ELF-1 (cell line): ENCODE data around the gene TGFBR2.
"Not testable (repeated sequence)": the region's sequence is repeated elsewhere in the genome, so short reads cannot be mapped to it uniquely, and the experiment has no call there.

Experiments used
- DNase-seq: peaks from one replicate; pipeline ENCODE4 v3.0.0-alpha.2; 2016; ENCODE audit warnings: low read depth, low spot score

TGFBR2 gene

DNA sequence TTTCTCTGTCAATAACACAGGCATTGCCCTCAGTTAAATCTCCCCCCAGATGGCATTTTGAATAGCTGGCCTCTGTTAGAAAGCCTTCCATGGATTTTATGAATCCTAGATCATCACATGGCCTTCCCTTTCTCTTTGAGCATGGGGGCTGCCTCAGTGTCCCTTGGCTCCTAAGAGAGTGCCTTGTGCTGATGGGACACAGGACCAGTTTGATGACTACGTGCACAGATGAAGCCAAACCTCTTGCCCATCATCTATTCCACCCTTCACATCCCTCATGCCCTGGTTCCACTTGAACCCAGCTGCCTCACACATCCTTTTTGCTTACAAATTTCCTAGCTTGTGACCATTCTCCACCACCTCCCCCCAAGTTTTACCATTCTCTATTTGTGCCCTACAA is 12.9 kb downstream of the TGFBR2 start:
- no peak for DNase-seq

- DNase-seq, result no peak
These were observed 14.3 kb downstream of the TGFBR2 start for GRCh38 chr3:30620402-30621360.

GRCh38 chr3:30621576-30621975 is 15.2 kb downstream of the TGFBR2 start:
- no peak for DNase-seq

DNA sequence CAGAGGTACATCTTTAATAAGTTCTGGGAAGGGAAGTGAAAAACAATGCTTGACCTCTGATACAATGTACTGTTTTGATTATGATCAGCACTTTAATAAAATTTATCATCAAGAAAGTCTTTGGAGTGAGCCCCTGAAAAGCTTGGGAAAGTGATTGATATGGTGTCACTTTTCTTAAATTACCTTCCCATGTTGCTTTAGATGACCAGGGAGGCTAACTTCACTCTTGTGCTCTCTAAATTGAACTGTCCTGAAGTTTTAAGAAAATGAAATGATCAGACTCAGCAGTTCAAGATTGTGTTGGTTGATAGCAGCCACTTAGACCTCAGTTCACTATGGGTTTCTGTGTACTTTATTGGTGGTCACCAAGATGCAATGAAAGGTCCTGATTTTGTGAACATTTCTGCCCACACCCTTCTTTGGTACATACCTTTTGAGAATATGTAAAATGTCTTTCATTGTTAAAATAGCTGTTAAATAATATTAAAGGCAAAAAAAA is 15.7 kb downstream of the TGFBR2 start:
- DNase-seq, result no peak

DNA sequence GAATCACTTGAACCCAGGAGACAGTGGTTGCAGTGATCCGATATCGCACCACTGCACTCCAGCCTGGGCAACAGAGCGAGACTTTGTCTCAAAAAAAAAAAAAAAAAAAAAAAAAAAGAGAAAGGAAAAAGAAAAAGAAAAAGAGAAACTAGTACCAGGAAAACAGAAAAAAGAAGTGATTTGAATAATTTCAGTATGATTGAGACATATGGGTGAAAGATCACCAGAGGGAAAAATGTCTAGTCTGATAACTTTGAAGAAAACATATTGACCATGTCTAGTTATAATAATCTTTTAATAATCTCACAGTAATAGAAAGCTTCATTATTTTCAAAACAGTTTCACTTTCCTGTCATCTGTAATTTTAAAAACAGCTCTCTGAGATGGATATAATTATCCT is 16.4 kb downstream of the TGFBR2 start:
- DNase-seq, result no peak

DNA sequence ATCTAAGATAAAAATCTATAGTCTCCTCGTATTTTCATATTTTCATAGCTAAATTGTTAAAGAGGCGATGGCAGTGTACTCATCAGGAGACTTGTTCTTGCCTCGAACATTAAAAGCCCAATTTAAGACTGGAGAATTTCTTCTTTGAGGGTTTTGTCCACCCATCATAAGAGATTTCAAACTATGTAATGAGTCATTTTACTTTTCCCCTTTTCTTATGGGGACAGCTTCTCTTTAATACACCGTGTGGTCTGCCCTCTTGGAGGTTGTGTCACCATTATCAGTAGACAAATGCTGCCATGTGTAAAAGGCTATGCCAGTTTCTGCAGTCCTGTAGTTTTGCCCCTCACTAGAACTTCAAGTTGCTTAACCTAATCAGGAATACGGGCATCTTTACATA is 16.9 kb downstream of the TGFBR2 start:
- no peak for DNase-seq

GRCh38 chr3:30624480-30624879 is 18.1 kb downstream of the TGFBR2 start:
- DNase-seq, result not testable (repeated sequence)

GRCh38 chr3:30625541-30626438 is 19.4 kb downstream of the TGFBR2 start:
- DNase-seq, result no peak

DNA sequence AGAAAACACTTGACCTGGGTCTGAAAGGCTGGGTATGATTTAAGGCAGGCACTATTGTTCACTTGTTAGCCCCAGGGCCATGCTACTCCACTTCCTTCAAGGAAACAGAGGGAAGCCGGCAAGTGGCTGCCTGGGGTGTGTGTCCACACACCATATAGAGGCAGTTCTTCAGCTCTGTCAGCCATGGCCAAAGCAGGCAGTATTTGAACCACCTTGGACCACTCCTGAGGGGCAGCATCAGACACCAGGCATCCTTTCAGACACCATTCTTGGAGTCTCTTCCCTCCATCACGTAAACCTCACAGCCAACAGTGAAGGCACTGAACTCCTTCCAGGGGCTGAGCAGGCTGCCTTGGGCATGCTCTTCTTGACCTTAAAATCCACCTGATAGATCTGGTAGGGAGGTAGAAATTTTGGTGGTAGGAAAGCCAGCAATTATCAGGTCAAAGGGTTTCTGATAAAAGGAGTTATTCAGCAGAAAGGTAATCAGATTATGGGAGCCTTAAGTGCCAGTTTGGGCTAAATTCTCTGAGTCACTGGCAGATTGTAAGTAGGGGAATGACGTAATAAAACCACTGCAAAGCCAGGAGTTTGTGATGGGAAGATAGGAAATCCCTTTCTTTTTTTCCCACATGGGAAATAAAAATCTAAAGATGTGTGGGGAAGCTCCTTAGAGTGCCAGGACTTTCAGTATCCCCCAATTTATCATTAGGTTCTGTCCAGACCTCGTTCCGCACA is 20.2 kb downstream of the TGFBR2 start:
- DNase-seq, result peak; percentile 43

- peak; percentile 11 for DNase-seq
These were observed 22.0 kb downstream of the TGFBR2 start for GRCh38 chr3:30628205-30628900.

- DNase-seq, result peak; percentile 5
These were observed 22.6 kb downstream of the TGFBR2 start for GRCh38 chr3:30628901-30629590.

GRCh38 chr3:30629746-30630145 is 23.3 kb downstream of the TGFBR2 start:
- no peak for DNase-seq

GRCh38 chr3:30630238-30631030 is 24.0 kb downstream of the TGFBR2 start:
- no peak for DNase-seq

DNA sequence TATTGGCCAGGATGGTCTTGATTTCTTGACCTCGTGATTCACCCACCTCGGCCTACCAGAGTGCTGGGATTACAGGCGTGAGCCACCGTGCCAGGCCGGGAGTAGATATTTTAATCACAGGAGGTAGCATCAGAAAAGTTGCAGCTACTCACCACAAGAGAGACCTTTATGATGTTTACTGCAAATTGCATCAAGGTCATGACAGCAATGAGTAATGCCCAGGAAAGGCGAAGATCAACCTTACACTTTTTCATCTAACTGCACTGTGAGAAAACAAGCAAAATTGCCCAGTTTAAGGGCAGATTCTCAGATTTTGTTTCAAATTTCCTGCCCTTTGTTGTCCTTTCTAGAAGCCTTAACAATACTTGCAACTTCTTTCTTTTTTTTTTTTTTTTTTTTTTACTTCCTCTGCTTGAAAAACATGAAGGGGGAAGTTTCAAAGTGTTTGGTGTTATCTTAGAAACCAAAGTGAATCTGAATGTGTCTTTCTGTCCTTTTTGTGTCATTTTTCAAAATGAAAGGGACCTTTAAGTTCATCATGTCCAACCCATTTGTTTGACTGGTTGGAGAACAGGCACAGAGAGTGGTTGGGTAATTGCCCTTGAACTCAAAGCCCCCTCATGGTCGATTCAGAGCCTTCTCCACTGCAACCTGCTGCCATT is 25.0 kb downstream of the TGFBR2 start:
- DNase-seq, result no peak

DNA sequence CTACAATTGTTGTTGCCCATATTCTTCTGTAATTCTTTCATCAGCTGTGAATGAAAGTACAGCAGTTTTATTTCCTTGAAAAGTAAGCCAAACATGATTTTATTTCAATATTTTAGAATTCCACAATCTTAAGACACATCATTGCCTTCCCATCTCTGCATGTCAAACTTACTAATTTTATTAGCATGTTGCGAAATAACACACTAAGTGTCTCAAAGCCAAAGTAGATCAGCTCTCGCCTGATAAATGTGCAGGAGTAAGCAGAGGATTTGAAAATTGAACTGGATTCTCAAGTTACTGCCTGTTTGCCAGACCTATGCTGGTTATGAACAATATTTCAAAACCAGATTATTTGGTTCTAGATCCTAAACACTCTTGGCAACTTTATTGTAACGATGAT is 25.7 kb downstream of the TGFBR2 start:
- DNase-seq, result no peak

DNA sequence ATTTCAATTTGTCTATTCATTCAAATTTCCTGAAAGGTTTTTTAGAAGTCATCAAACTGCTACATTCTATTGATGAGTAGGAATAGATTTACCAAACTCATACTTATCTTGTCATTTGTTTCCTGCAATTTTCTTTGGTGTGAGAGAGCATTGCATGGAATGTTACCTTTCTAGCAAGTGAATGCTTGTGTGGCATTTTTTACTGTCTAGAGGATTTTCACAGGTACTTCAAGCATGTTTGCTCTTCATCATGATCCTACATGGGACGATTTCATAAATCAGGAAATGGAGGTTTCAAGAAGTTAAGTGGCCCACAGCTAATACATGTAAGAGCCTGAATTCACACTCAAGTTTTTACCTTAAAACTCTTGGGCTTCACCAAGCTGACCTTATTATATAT is 26.1 kb downstream of the TGFBR2 start:
- no peak for DNase-seq

DNA sequence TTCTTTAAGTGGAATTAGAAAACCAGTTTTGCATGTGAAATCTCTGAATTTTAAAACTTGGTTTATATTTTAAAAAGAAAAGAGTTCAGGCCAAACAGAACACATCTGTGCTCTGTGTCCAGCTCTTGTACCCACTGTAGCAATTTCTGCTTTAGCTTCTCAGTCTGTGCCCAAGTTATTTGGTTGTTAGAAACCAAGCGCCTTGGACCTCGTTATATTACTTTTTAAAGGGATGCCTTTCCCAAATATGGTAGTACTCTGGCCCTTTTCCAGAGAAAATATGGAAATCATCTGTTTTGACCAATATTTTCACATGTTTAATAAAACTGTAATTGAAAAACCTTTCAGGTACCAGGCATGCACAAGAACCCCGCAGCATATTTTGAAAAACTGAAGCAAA is 27.3 kb downstream of the TGFBR2 start:
- no peak for DNase-seq

DNA sequence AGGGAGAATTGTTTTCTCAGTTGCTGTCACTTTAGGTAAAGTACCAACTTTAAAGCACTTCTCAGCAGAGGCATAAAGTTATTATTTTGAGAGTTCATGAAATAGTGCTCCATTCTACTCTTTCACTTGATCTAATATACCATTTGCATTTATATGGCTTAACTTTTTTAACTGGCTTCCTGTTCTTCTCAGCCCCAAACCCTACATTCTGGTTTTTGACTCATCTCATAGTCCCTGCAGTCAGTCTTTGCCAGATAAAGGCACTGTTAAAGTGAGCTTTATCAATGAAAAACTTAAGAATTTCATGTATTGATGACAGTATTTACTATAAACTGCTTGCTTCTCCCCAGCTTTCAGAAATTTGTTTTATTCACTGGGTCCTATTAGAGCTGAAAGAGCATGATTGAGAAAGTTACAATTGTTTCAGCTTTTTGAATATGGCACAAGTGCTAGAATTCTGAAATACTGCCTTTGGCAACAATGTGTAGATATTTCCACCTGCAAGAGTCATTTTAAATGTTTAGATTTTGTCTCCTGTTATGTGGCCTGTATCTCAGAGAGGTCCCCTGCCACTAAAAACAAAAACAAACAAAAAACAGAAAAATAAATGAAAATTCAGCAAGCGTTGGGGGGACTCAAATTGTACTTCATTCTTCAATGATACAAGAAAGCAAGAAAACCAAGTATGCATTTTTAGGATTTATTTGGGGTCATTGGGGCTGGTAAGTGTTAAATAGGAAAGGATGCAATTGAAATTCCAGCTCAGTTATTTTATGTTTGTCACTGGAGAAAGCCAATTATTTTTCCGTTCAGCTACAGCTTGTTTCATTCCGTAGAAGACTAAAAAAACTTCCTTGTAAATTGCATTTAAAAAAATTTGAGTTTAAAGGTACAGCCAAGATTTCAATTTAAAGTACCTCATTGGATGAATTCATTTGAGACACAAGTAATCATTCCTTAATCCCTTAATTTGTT is 28.6 kb downstream of the TGFBR2 start:
- DNase-seq, result no peak
